GM18951 (cell line): ENCODE measurements around the gene ADAMTS9.

Source experiments
- POLR2A ChIP-seq: IDR thresholded peaks from 4 replicates; pipeline ENCODE4 v1.6.1; 2011; ENCODE audit warnings: mild to moderate bottlenecking; ENCODE audit not compliant: insufficient read length, insufficient read depth; ENCODE audit errors: extremely low read depth
- in situ Hi-C: fragments of 300-500 bp; cut with MboI; formaldehyde crosslinking; loops from one replicate; pipeline ENCODE4 v1.12.0; 2022; ENCODE audit warnings: low sequenced_read_pairs, mixed read lengths, inconsistent platforms; ENCODE audit not compliant: unreplicated experiment

ADAMTS9 gene

GRCh38 chr3:64653101-64653500, 34.7 kb downstream of the ADAMTS9 start:
- in situ Hi-C loops, result no loop called here
- TF ChIP-seq POLR2A, result no peak

- TF ChIP-seq POLR2A, result no peak
- in situ Hi-C loops, result no loop called here
Observed at GRCh38 chr3:64651741-64652241, 36.0 kb downstream of the ADAMTS9 start.

- in situ Hi-C loops, result no loop called here
- no peak for TF ChIP-seq POLR2A
Observed at GRCh38 chr3:64651303-64651702, 36.5 kb downstream of the ADAMTS9 start.

GRCh38 chr3:64650715-64651114, 37.1 kb downstream of the ADAMTS9 start:
- no peak for TF ChIP-seq POLR2A
- in situ Hi-C loops, result no loop called here

GRCh38 chr3:64650096-64650622, 37.6 kb downstream of the ADAMTS9 start:
- in situ Hi-C loops, result no loop called here
- TF ChIP-seq POLR2A, result no peak

GRCh38 chr3:64648927-64649906, 38.6 kb downstream of the ADAMTS9 start:
- in situ Hi-C loops, result no loop called here
- TF ChIP-seq POLR2A, result no peak

GRCh38 chr3:64647825-64648224, 40.0 kb downstream of the ADAMTS9 start:
- no peak for TF ChIP-seq POLR2A
- in situ Hi-C loops, result no loop called here

GRCh38 chr3:64645243-64645642, 42.6 kb downstream of the ADAMTS9 start:
- in situ Hi-C loops, result no loop called here
- no peak for TF ChIP-seq POLR2A

GRCh38 chr3:64644483-64644882, 43.3 kb downstream of the ADAMTS9 start:
- TF ChIP-seq POLR2A, result no peak
- in situ Hi-C loops, result no loop called here

GRCh38 chr3:64642327-64643151, 45.3 kb downstream of the ADAMTS9 start:
- in situ Hi-C loops, result no loop called here
- TF ChIP-seq POLR2A, result no peak

- no peak for TF ChIP-seq POLR2A
- in situ Hi-C loops, result no loop called here
Observed at GRCh38 chr3:64638981-64639481, 48.8 kb downstream of the ADAMTS9 start.

GRCh38 chr3:64638511-64638910, 49.3 kb downstream of the ADAMTS9 start:
- in situ Hi-C loops, result no loop called here
- TF ChIP-seq POLR2A, result no peak

GRCh38 chr3:64634417-64634816, 53.4 kb downstream of the ADAMTS9 start:
- TF ChIP-seq POLR2A, result no peak

More at GRCh38 chr3:64634417-64634816, 53.4 kb downstream of the ADAMTS9 start:
- in situ Hi-C loops, result no loop called here
